BE2C (cell line): Measurements from ENCODE around the gene CLSTN3.

Source experiments
- DNase-seq: peaks from one replicate; pipeline ENCODE4 v3.0.0-alpha.2; 2020
- H3K27me3 ChIP-seq: fragments of 250-450 bp; sonication (Bioruptor Pico); 2 replicates; pipeline ENCODE4 v1.5.1; 2020; ENCODE audit warnings: mild to moderate bottlenecking
- H3K36me3 ChIP-seq: fragments of 250-450 bp; sonication (Bioruptor Pico); 2 replicates; pipeline ENCODE4 v1.5.1; 2020; ENCODE audit warnings: mild to moderate bottlenecking
- H3K4me1 ChIP-seq: fragments of 250-450 bp; sonication (Bioruptor Pico); 2 replicates; pipeline ENCODE4 v1.5.1; 2020
- H3K4me3 ChIP-seq: 2 replicates; pipeline ENCODE4 v1.5.1; 2011; ENCODE audit warnings: low read depth, low read length
- H3K9me3 ChIP-seq: fragments of 250-450 bp; sonication (Bioruptor Pico); 2 replicates; pipeline ENCODE4 v1.5.1; 2020
- CTCF ChIP-seq: IDR thresholded peaks from 2 replicates; pipeline ENCODE4 v1.5.1; 2012; ENCODE audit warnings: mild to moderate bottlenecking, low read depth, low read length

CLSTN3 gene

GRCh38 chr12:7146906-7147305 lies 16.7 kb downstream of the CLSTN3 start:
- Histone ChIP-seq H3K27me3 (no peaks in the 10 kb centered on the region), H3K4me3 (no peak overlapping the region), H3K9me3 (no peaks in the 10 kb centered on the region), H3K36me3 (no peaks in the 10 kb centered on the region), H3K4me1 (peaks cover 5% of the 10 kb centered on the region)
- TF ChIP-seq CTCF: no peak
- DNase-seq: no peak

GRCh38 chr12:7150356-7150755 lies 20.2 kb downstream of the CLSTN3 start:
- peaks cover 10% of the 10 kb centered on the region for H3K4me1 ChIP-seq
- no peaks in the 10 kb centered on the region for H3K36me3 ChIP-seq
- DNase-seq: no peak
- no peaks in the 10 kb centered on the region for H3K9me3 ChIP-seq
- TF ChIP-seq CTCF: no peak
- no peak overlapping the region for H3K4me3 ChIP-seq
- H3K27me3 ChIP-seq: no peaks in the 10 kb centered on the region

GRCh38 chr12:7150841-7151240 lies 20.7 kb downstream of the CLSTN3 start:
- Histone ChIP-seq H3K4me1 (peaks cover 15% of the 10 kb centered on the region), H3K9me3 (no peaks in the 10 kb centered on the region), H3K4me3 (no peak overlapping the region), H3K27me3 (no peaks in the 10 kb centered on the region), H3K36me3 (no peaks in the 10 kb centered on the region)
- DNase-seq: no peak
- no peak for TF ChIP-seq CTCF

GRCh38 chr12:7151532-7151931 lies 21.4 kb downstream of the CLSTN3 start:
- H3K36me3 ChIP-seq: no peaks in the 10 kb centered on the region
- H3K9me3 ChIP-seq: no peaks in the 10 kb centered on the region
- H3K4me1 ChIP-seq: peaks cover 17% of the 10 kb centered on the region
- no peak for DNase-seq
- no peak for TF ChIP-seq CTCF
- no peaks in the 10 kb centered on the region for H3K27me3 ChIP-seq
- no peak overlapping the region for H3K4me3 ChIP-seq

GRCh38 chr12:7152818-7153217 lies 22.6 kb downstream of the CLSTN3 start:
- H3K9me3 ChIP-seq: no peaks in the 10 kb centered on the region
- no peak for DNase-seq
- H3K4me1 ChIP-seq: peaks cover 13% of the 10 kb centered on the region
- TF ChIP-seq CTCF: no peak
- H3K4me3 ChIP-seq: no peak overlapping the region
- no peaks in the 10 kb centered on the region for H3K36me3 ChIP-seq
- H3K27me3 ChIP-seq: no peaks in the 10 kb centered on the region

GRCh38 chr12:7154042-7154441 lies 23.9 kb downstream of the CLSTN3 start:
- Histone ChIP-seq H3K4me1 (peaks cover 13% of the 10 kb centered on the region), H3K36me3 (no peaks in the 10 kb centered on the region), H3K4me3 (no peak overlapping the region), H3K27me3 (no peaks in the 10 kb centered on the region), H3K9me3 (no peaks in the 10 kb centered on the region)
- no peak for TF ChIP-seq CTCF
- no peak for DNase-seq
